Chondrocyte (in vitro differentiated cells): ENCODE data around the gene ASTN1. TPM values are rescaled to one million over a fixed set of nuclear protein-coding genes. Genes with fewer than 3 reads are reported as not detected.

ENCODE experiments used
- DNase-seq: peaks from one replicate; pipeline ENCODE4 v3.0.0; 2021; ENCODE audit warnings: mixed read lengths, low spot score
- H3K27ac Mint-ChIP-seq: one replicate; pipeline ENCODE4 v1.8.0; 2021; ENCODE audit warnings: mild to moderate bottlenecking, moderate library complexity, mixed read lengths; ENCODE audit not compliant: unreplicated experiment
- H3K27me3 Mint-ChIP-seq: 2 replicates; pipeline ENCODE4 v1.8.0; 2021; ENCODE audit warnings: low read depth, mixed read lengths
- H3K36me3 Mint-ChIP-seq: 2 replicates; pipeline ENCODE4 v1.8.0; 2021; ENCODE audit warnings: low read depth, mixed read lengths
- H3K4me1 Mint-ChIP-seq: 2 replicates; pipeline ENCODE4 v1.8.0; 2021; ENCODE audit warnings: low read depth, mild to moderate bottlenecking, mixed read lengths
- H3K4me3 Mint-ChIP-seq: one replicate; pipeline ENCODE4 v1.8.0; 2021; ENCODE audit warnings: mild to moderate bottlenecking, moderate library complexity, mixed read lengths; ENCODE audit not compliant: unreplicated experiment
- H3K9me3 Mint-ChIP-seq: 2 replicates; pipeline ENCODE4 v1.8.0; 2021; ENCODE audit warnings: low read depth, mixed read lengths
- CTCF ChIP-seq: fragments of 200-600 bp; sonication (generic); IDR thresholded peaks from 2 replicates; pipeline ENCODE4 v1.5.0; 2021; ENCODE audit warnings: antibody characterized with exemption, mild to moderate bottlenecking, moderate library complexity
- microRNA-seq: library from miRNA; unstranded; fragments of <30 nt; microRNA quantifications from one replicate; pipeline ENCODE4 v1.2.0, GENCODE V29; 2020; ENCODE audit warnings: borderline number of aligned reads
- total RNA-seq: library from RNA; stranded (reverse); gene quantifications from 3 replicates; pipeline ENCODE4 v1.2.1, GENCODE V29; 2021

The ASTN1 gene
- total RNA-seq, 1 donor from 2014 or later, result not detected

- no peaks in the 10 kb centered on the region for H3K9me3 Mint-ChIP-seq
- no peak for DNase-seq
- TF ChIP-seq CTCF, result no peak
- H3K4me1 Mint-ChIP-seq, result no peaks in the 10 kb centered on the region
- no peak overlapping the region for H3K27ac Mint-ChIP-seq
- H3K27me3 Mint-ChIP-seq, result peaks cover 2% of the 10 kb centered on the region
- no peaks in the 10 kb centered on the region for H3K36me3 Mint-ChIP-seq
- H3K4me3 Mint-ChIP-seq, result no peak overlapping the region
These were observed 352.8 kb downstream of the ASTN1 start for GRCh38 chr1:176811511-176812288.

GRCh38 chr1:176809292-176809691, 355.2 kb downstream of the ASTN1 start:
- DNase-seq, result no peak
- Mint-ChIP-seq H3K4me1 (no peaks in the 10 kb centered on the region), H3K27me3 (peaks cover 3% of the 10 kb centered on the region), H3K4me3 (no peak overlapping the region), H3K27ac (no peak overlapping the region), H3K9me3 (no peaks in the 10 kb centered on the region), H3K36me3 (no peaks in the 10 kb centered on the region)
- TF ChIP-seq CTCF, result no peak

Small RNAs within 50 kb of the gene (microRNA-seq; reads per million reads assigned to microRNA genes)
- gene MIR488, result not detected

Other genes starting within 250 kb of the ASTN1 start
- gene BRINP2, start 6.2 kb upstream of the ASTN1 start, total RNA-seq, result not detected in 3 replicates